SK-N-SH (cell line): ENCODE results near the gene TMEM267. TPM values are rescaled to one million over a fixed set of nuclear protein-coding genes. Genes with fewer than 3 reads are reported as not detected.

Experiments used
- CTCF ChIA-PET: fragments of 300-600, 350-600 bp; formaldehyde crosslinking; extraction: SDS; loops from one replicate; lab custom pipeline; 2021; lab: Yijun Ruan, JAX
- POLR2A ChIA-PET: fragments of 350-600 bp; sonication (Branson Sonifier 250); formaldehyde crosslinking; extraction: SDS; loops from one replicate; lab custom pipeline; 2020; ENCODE audit warnings: antibody characterized with exemption, inconsistent platforms; lab: Yijun Ruan, JAX
- DNase-seq: peaks from one replicate; pipeline ENCODE4 v3.0.0; 2012
- H2AFZ ChIP-seq: fragments of 200-600 bp; sonication (generic); 2 replicates; pipeline ENCODE4 v1.8.1; 2016; ENCODE audit warnings: antibody characterized with exemption, mild to moderate bottlenecking, low read depth
- H3F3A ChIP-seq: fragments of 200-600 bp; sonication (generic); replicated peaks from 2 replicates; pipeline ENCODE3; 2016; ENCODE audit warnings: antibody characterized with exemption, mild to moderate bottlenecking; ENCODE audit not compliant: insufficient read depth
- H3K27ac ChIP-seq, 2 experiments: fragments of 200-500 bp in 1 of 2; fragments of 200-600 bp in 1 of 2; sonication (Bioruptor generic) in 1 of 2; sonication (generic), shearing (Covaris generic) in 1 of 2; 2 replicates each; pipeline versions ENCODE4 v1.5.1 to v1.6.1; 2014 to 2016; ENCODE audit warnings: low read depth in 2 of 2, inconsistent platforms in 1 of 2, low read length in 1 of 2, mild to moderate bottlenecking in 1 of 2, mixed read lengths in 1 of 2
- H3K27me3 ChIP-seq: fragments of 200-600 bp; sonication (generic), shearing (Covaris generic); 2 replicates; pipeline ENCODE4 v1.6.1; 2016; ENCODE audit warnings: mixed run types; ENCODE audit not compliant: insufficient read depth
- H3K36me3 ChIP-seq, 2 experiments: fragments of 200-500 bp in 1 of 2; fragments of 200-600 bp in 1 of 2; sonication (Bioruptor generic) in 1 of 2; sonication (generic) in 1 of 2; replicated peaks in 1 of 2; 2 replicates each; pipeline versions ENCODE3 to v1.5.1; 2014 to 2016; ENCODE audit warnings: low read length in 1 of 2, mild to moderate bottlenecking in 1 of 2; ENCODE audit not compliant: insufficient read depth in 2 of 2, control insufficient read depth in 1 of 2
- H3K4me1 ChIP-seq, 2 experiments: fragments of 200-500 bp in 1 of 2; fragments of 200-600 bp in 1 of 2; sonication (Bioruptor generic) in 1 of 2; sonication (generic), shearing (Covaris generic) in 1 of 2; 2 replicates each; pipeline versions ENCODE4 v1.5.1 to v1.6.1; 2014 to 2016; ENCODE audit warnings: low read depth in 1 of 2, low read length in 1 of 2, mixed run types in 1 of 2; ENCODE audit not compliant: insufficient read depth in 2 of 2, control insufficient read depth in 1 of 2
- H3K4me2 ChIP-seq: fragments of 200-600 bp; sonication (generic), shearing (Covaris generic); 2 replicates; pipeline ENCODE4 v1.6.1; 2017; ENCODE audit warnings: mixed run types
- H3K4me3 ChIP-seq, 2 experiments: fragments of 200-500 bp in 1 of 2; fragments of 200-600 bp in 1 of 2; sonication (Bioruptor generic) in 1 of 2; sonication (generic), shearing (Covaris generic) in 1 of 2; 2 replicates each; pipeline versions ENCODE4 v1.5.1 to v1.8.1; 2014 to 2016; ENCODE audit warnings: low read depth in 2 of 2, inconsistent platforms in 1 of 2, low read length in 1 of 2, mild to moderate bottlenecking in 1 of 2, mixed read lengths in 1 of 2, moderate library complexity in 1 of 2
- H3K79me2 ChIP-seq: fragments of 200-600 bp; sonication (generic); 2 replicates; pipeline ENCODE4 v1.8.1; 2017; ENCODE audit warnings: mild to moderate bottlenecking; ENCODE audit not compliant: insufficient read depth
- H3K9ac ChIP-seq: fragments of 200-600 bp; sonication (generic); 2 replicates; pipeline ENCODE4 v1.6.1; 2017; ENCODE audit warnings: mixed run types
- H3K9me2 ChIP-seq: fragments of 200-600 bp; sonication (generic); 2 replicates; pipeline ENCODE4 v1.6.1; 2017; ENCODE audit warnings: mixed run types
- H3K9me3 ChIP-seq: fragments of 200-600 bp; sonication (generic); 2 replicates; pipeline ENCODE4 v1.6.1; 2017; ENCODE audit warnings: mixed run types, mild to moderate bottlenecking, moderate library complexity
- H4K20me1 ChIP-seq: fragments of 200-600 bp; sonication (generic); 2 replicates; pipeline ENCODE4 v1.6.1; 2017; ENCODE audit warnings: mild to moderate bottlenecking, mixed run types; ENCODE audit not compliant: insufficient read depth
- CHD2 ChIP-seq: fragments of 150-350 bp; IDR thresholded peaks from 2 replicates; pipeline ENCODE4 v1.6.1; 2018; ENCODE audit warnings: low read length; ENCODE audit not compliant: partially characterized antibody
- EP300 ChIP-seq, 2 experiments: IDR thresholded peaks; 2 replicates each; pipeline versions ENCODE4 v1.4.0 to v1.6.1; 2012; ENCODE audit warnings: borderline replicate concordance in 1 of 2, low read depth in 1 of 2, low read length in 1 of 2
- FOXJ3 ChIP-seq: sonication (generic); formaldehyde crosslinking; IDR thresholded peaks from 2 replicates; pipeline ENCODE4 v1.5.1; 2020; ENCODE audit warnings: mild to moderate bottlenecking, missing genetic modification reagents
- FOXM1 ChIP-seq: IDR thresholded peaks from 2 replicates; pipeline ENCODE4 v1.4.0; 2012; ENCODE audit warnings: low read depth, mild to moderate bottlenecking
- GABPA ChIP-seq: IDR thresholded peaks from 2 replicates; pipeline ENCODE4 v1.4.0; 2012; ENCODE audit warnings: low read depth, mild to moderate bottlenecking
- GATA2 ChIP-seq: sonication (generic); formaldehyde crosslinking; IDR thresholded peaks from 2 replicates; pipeline ENCODE4 v1.5.0; 2020; ENCODE audit warnings: mild to moderate bottlenecking, missing genetic modification reagents
- JUND ChIP-seq: IDR thresholded peaks from 2 replicates; pipeline ENCODE4 v1.4.0; 2012
- MAX ChIP-seq: IDR thresholded peaks from 2 replicates; pipeline ENCODE4 v1.4.0; 2012; ENCODE audit warnings: low read depth
- MXI1 ChIP-seq: IDR thresholded peaks from 2 replicates; pipeline ENCODE4 v1.6.1; 2012; ENCODE audit warnings: mild to moderate bottlenecking, low read depth, low read length, improper control_type of control experiment
- PBX3 ChIP-seq: IDR thresholded peaks from 2 replicates; pipeline ENCODE4; 2012
- RCOR1 ChIP-seq: fragments of 150-350 bp; IDR thresholded peaks from 2 replicates; pipeline ENCODE4 v1.6.1; 2017; ENCODE audit warnings: antibody characterized with exemption, low read length
- REST ChIP-seq: IDR thresholded peaks from 2 replicates; pipeline ENCODE4 v1.6.1; 2012; ENCODE audit warnings: mild to moderate bottlenecking, low read depth, low read length, moderate library complexity
- RFX5 ChIP-seq: IDR thresholded peaks from 2 replicates; pipeline ENCODE4 v1.6.1; 2012; ENCODE audit warnings: mild to moderate bottlenecking, improper control_type of control experiment, low read length
- TEAD4 ChIP-seq: IDR thresholded peaks from 2 replicates; pipeline ENCODE4 v1.4.0; 2012; ENCODE audit warnings: mild to moderate bottlenecking, borderline replicate concordance; ENCODE audit not compliant: insufficient read depth
- USF1 ChIP-seq: IDR thresholded peaks from 2 replicates; pipeline ENCODE4 v1.4.0; 2012; ENCODE audit warnings: low read depth, borderline replicate concordance
- USF2 ChIP-seq: fragments of 150-350 bp; IDR thresholded peaks from 2 replicates; pipeline ENCODE4 v1.6.1; 2017; ENCODE audit warnings: antibody characterized with exemption, low read length, low read depth, borderline replicate concordance
- YY1 ChIP-seq: IDR thresholded peaks from 2 replicates; pipeline ENCODE4 v1.4.0; 2012; ENCODE audit warnings: low read depth, mild to moderate bottlenecking
- ZBTB33 ChIP-seq: IDR thresholded peaks from 2 replicates; pipeline ENCODE4 v1.4.0; 2012; ENCODE audit warnings: low read depth, borderline replicate concordance
- WGBS: methylation state at CpG from one replicate; pipeline ENCODE4 v1.1.6; 2017; ENCODE audit warnings: low lambda C conversion rate; 5-methylcytosine and 5-hydroxymethylcytosine counted together
- polyA plus RNA-seq, 3 experiments: library from polyadenylated mRNA; depleted of rRNA; stranded (reverse); fragments of >200 nt; gene quantifications; 2 replicates each; pipeline ENCODE4 v1.2.3, GENCODE V29; 2012
- TF ChIP-seq, protein P1 (sequence below): fragments of 200-600 bp; sonication (generic); IDR thresholded peaks from 2 replicates; pipeline ENCODE4 v1.6.1; 2017; ENCODE audit warnings: antibody characterized with exemption, mild to moderate bottlenecking, moderate library complexity

The TMEM267 gene
- polyA plus RNA-seq, 1 of the 3 experiments (the other 2 are of a cell fraction): 5.7 TPM

GRCh38 chr5:43484106-43484849, 613 bp upstream of the TMEM267 start:
- H2AFZ ChIP-seq: peak overlapping the region; percentile 67
- H3K4me1 ChIP-seq: peaks cover 0 to 7% of the 10 kb centered on the region in 2 experiments; a peak in 2 of 4 replicates
- H3K9ac ChIP-seq: peak overlapping the region; percentile 90
- DNase-seq: peak; percentile 83
- H3K27ac ChIP-seq: peak overlapping the region; percentile 92 to 97
- no peaks in the 10 kb centered on the region for H4K20me1 ChIP-seq
- no peaks in the 10 kb centered on the region for H3K9me3 ChIP-seq
- 4% methylated on average over 28 of the region's 32 CpGs for WGBS
- peaks cover 8 to 21% of the 10 kb centered on the region in 2 experiments for H3K36me3 ChIP-seq
- H3K9me2 ChIP-seq: no peaks in the 10 kb centered on the region
- ChIA-PET CTCF (interaction anchor here (0.6 to 3.0 kb wide), 38 partner anchors 8 to 1222 kb away, joined by 3 to 22 read pairs (median 4); partner anchors contain the start of genes C5orf34, NNT and ZNF131), POLR2A (interaction anchor here (0.5 to 2.7 kb wide), 13 partner anchors 31 to 363 kb away, joined by 3 to 30 read pairs (median 6); partner anchors contain the start of genes C5orf34, HMGCS1, NNT and ZNF131)
- peaks cover 8% of the 10 kb centered on the region for H3F3A ChIP-seq
- peak overlapping the region; percentile 88 for H3K4me2 ChIP-seq
- H3K4me3 ChIP-seq: peak overlapping the region; percentile 76 to 85
- no peaks in the 10 kb centered on the region for H3K27me3 ChIP-seq
- H3K79me2 ChIP-seq: peaks cover 25% of the 10 kb centered on the region
- TF ChIP-seq PBX3 (no peak), JUND (no peak), TEAD4 (no peak), CHD2 (peak; percentile 2), FOXM1 (no peak), GABPA (no peak; the same call in 1 of the 2 replicates), FOXJ3 (no peak), GATA2 (CRISPR knock-in tag) (no peak), USF2 (no peak), MXI1 (peak; percentile 24; the same call in 1 of the 2 replicates), RFX5 (no peak), USF1 (0 out of 2 replicates have a peak, but pooled peaks have one; percentile 17), REST (no peak), EP300 (IDR thresholded peaks at IDR 0.05; ENCODE audit: borderline replicate concordance in 1 of 2, low read depth in 1 of 2, low read length in 1 of 2) (no peak), MAX (no peak; the same call in 1 of the 2 replicates), YY1 (no peak), ZBTB33 (no peak), RCOR1 (no peak)
- TF ChIP-seq, protein P1, sequence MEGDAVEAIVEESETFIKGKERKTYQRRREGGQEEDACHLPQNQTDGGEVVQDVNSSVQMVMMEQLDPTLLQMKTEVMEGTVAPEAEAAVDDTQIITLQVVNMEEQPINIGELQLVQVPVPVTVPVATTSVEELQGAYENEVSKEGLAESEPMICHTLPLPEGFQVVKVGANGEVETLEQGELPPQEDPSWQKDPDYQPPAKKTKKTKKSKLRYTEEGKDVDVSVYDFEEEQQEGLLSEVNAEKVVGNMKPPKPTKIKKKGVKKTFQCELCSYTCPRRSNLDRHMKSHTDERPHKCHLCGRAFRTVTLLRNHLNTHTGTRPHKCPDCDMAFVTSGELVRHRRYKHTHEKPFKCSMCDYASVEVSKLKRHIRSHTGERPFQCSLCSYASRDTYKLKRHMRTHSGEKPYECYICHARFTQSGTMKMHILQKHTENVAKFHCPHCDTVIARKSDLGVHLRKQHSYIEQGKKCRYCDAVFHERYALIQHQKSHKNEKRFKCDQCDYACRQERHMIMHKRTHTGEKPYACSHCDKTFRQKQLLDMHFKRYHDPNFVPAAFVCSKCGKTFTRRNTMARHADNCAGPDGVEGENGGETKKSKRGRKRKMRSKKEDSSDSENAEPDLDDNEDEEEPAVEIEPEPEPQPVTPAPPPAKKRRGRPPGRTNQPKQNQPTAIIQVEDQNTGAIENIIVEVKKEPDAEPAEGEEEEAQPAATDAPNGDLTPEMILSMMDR: peak; percentile 74
